Karpas-422 (cell line): ENCODE results near the gene SAP25. TPM values are rescaled to one million over a fixed set of nuclear protein-coding genes. Genes with fewer than 3 reads are reported as not detected.

Source experiments
- DNase-seq: peaks from one replicate; pipeline ENCODE4 v3.0.0-alpha.2; 2015
- H2AFZ ChIP-seq: fragments of 200-600 bp; sonication (generic); 2 replicates; pipeline ENCODE4 v1.6.1; 2014; ENCODE audit warnings: antibody characterized with exemption, low read length, mixed read lengths
- H3K27ac ChIP-seq: fragments of 200-600 bp; sonication (generic); 2 replicates; pipeline ENCODE4 v1.5.1; 2014; ENCODE audit warnings: mild to moderate bottlenecking, low read length, moderate library complexity
- H3K27me3 ChIP-seq: fragments of 200-600 bp; sonication (generic); 2 replicates; pipeline ENCODE4 v1.6.1; 2014; ENCODE audit warnings: low read length, mixed read lengths
- H3K36me3 ChIP-seq: fragments of 200-600 bp; sonication (generic); 2 replicates; pipeline ENCODE4 v1.6.1; 2014; ENCODE audit warnings: low read length, mixed read lengths; ENCODE audit not compliant: insufficient read depth
- H3K4me1 ChIP-seq: fragments of 200-600 bp; sonication (generic); 2 replicates; pipeline ENCODE4 v1.6.1; 2014; ENCODE audit warnings: mild to moderate bottlenecking, low read length, mixed read lengths
- H3K4me2 ChIP-seq: fragments of 200-600 bp; sonication (generic); 2 replicates; pipeline ENCODE4 v1.6.1; 2014; ENCODE audit warnings: low read length, low read depth, mild to moderate bottlenecking; ENCODE audit not compliant: poor library complexity, severe bottlenecking
- H3K4me3 ChIP-seq: fragments of 200-600 bp; sonication (generic); 2 replicates; pipeline ENCODE4 v1.5.1; 2014; ENCODE audit warnings: mild to moderate bottlenecking, antibody characterized with exemption, low read length, mixed read lengths
- H3K79me2 ChIP-seq: fragments of 200-600 bp; sonication (generic); 2 replicates; pipeline ENCODE4 v1.6.1; 2014; ENCODE audit warnings: mild to moderate bottlenecking, low read length, mixed read lengths
- H3K9ac ChIP-seq: fragments of 200-600 bp; sonication (generic); 2 replicates; pipeline ENCODE4 v1.6.0; 2014; ENCODE audit warnings: low read length
- H3K9me2 ChIP-seq: fragments of 200-600 bp; sonication (generic), shearing (Covaris generic); replicated peaks from 2 replicates; pipeline ENCODE4 v1.6.0; 2014; ENCODE audit warnings: mild to moderate bottlenecking, low read length, moderate library complexity; ENCODE audit not compliant: insufficient read depth
- H3K9me3 ChIP-seq: fragments of 300-700, 200-600 bp; sonication (generic); 2 replicates; pipeline ENCODE4 v1.6.1; 2014; ENCODE audit warnings: low read length, mixed read lengths
- H4K20me1 ChIP-seq: fragments of 200-600 bp; sonication (generic); 2 replicates; pipeline ENCODE4 v1.6.1; 2014; ENCODE audit warnings: mild to moderate bottlenecking, antibody characterized with exemption, low read length, low read depth; ENCODE audit not compliant: insufficient read depth
- total RNA-seq: library from RNA; depleted of rRNA; stranded (reverse); fragments of >200 nt; shearing (Covaris generic); gene quantifications from 2 replicates; pipeline ENCODE4 v1.2.3, GENCODE V29; 2014; ENCODE audit warnings: low replicate concordance

The SAP25 gene
- total RNA-seq, 1 experiment from 2014 or later = 2.5 TPM

DNA sequence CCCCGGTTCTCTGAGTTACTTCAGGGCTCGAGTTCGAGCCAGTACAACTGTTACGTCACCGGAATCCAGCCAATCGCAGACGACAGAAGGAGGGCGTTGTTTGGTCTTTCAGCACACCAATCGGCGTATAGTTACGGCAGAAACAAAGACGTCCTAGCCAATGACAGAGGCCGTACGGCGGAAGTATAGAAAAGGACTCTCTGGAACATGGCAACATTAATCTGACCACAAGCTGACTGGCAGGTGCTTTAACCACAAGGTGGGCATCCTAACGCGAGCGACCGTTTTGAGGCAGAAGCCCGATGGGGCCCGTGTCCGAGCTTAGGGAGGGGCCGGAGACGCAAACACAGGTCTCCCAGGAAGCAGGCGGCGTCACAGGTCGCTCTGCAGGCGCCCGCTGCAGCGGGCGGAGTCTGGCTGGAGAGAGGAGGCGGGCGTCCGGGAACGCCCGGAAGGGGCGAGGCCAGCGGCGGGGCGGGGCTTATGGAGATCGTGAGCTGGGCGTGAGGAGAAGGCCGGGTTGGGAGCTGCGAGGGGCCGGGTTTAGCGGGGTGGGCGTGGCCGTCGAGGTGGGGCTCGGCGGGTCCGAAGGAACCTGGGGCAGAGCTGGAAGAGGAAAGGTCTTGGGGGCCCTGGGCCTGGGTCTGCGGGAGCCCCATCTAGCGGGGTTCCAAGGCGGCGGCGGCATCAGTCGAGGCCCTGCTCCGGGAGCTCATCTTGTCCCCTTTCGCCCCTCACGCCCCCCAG is 38.5 kb upstream of the SAP25 start, which contains the start of gene MOSPD3:
Gene MOSPD3, plus strand, starts transcription at position 558 of the 747 bp plus-strand sequence. CDS start 252 bp downstream, outside the sequence.
- Histone ChIP-seq H3K4me2 (peak within 1 kb of the TSS; percentile 73), H3K79me2 (no peaks in the 10 kb centered on the region), H3K36me3 (no peaks in the 10 kb centered on the region), H3K4me1 (peaks cover 9% of the 10 kb centered on the region), H2AFZ (peak within 1 kb of the TSS; percentile 67; the same call in 1 of the 2 replicates), H4K20me1 (no peaks in the 10 kb centered on the region), H3K9ac (peak within 1 kb of the TSS; percentile 66), H3K27ac (peak within 1 kb of the TSS; percentile 64), H3K9me2 (no peaks in the 10 kb centered on the region), H3K4me3 (peak within 1 kb of the TSS; percentile 63), H3K9me3 (no peaks in the 10 kb centered on the region), H3K27me3 (no peaks in the 10 kb centered on the region)
- DNase-seq = peak; percentile 99

DNA sequence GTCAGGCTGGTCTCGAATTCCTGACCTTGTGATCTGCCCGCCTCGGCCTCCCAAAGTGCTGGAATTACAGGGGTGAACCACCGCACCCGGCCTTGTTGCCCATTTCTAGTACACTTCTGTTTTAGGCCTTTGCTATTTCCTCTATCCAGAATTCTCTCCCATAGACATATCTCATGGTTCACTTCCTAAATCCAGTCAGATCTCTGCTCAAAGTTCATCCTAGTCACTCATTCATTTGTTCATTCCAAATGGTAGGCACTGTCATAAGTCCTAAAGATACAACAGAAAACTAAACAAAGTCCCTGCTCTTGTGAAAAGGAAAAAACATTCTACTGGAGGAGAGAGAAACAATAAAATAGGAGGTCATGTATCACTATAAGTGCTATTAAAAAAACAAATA is 36.3 kb upstream of the SAP25 start:
- no peaks in the 10 kb centered on the region for H3K79me2 ChIP-seq
- H3K9ac ChIP-seq = no peak overlapping the region
- H3K36me3 ChIP-seq = no peaks in the 10 kb centered on the region
- no peak overlapping the region for H3K4me2 ChIP-seq
- H2AFZ ChIP-seq = no peak overlapping the region
- H3K9me2 ChIP-seq = no peaks in the 10 kb centered on the region
- H3K27ac ChIP-seq = no peak overlapping the region
- H3K9me3 ChIP-seq = no peaks in the 10 kb centered on the region
- H3K4me1 ChIP-seq = peaks cover 13% of the 10 kb centered on the region
- no peaks in the 10 kb centered on the region for H3K27me3 ChIP-seq
- DNase-seq = no peak
- H3K4me3 ChIP-seq = no peak overlapping the region
- no peaks in the 10 kb centered on the region for H4K20me1 ChIP-seq

DNA sequence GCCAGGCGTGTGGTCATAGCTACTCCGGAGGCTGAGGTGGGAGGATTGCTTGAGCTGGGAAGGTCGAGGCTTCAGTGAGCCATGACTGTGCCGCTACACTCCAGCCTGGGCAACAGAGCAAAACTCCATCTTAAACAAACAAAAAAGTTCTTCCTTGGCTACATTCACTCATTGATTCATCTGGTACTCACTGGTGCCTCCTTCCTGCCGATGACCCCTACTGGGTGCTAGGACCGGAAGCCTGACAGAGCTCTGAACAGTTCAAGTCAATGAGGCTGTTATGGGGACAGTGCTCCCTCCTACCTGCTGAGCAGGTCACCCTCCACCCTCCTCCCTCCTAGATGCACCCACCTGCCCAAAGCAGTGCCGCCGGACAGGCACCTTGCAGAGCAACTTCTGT is 33.4 kb upstream of the SAP25 start:
- Histone ChIP-seq H3K9me3 (no peaks in the 10 kb centered on the region), H3K27me3 (no peaks in the 10 kb centered on the region)

DNA sequence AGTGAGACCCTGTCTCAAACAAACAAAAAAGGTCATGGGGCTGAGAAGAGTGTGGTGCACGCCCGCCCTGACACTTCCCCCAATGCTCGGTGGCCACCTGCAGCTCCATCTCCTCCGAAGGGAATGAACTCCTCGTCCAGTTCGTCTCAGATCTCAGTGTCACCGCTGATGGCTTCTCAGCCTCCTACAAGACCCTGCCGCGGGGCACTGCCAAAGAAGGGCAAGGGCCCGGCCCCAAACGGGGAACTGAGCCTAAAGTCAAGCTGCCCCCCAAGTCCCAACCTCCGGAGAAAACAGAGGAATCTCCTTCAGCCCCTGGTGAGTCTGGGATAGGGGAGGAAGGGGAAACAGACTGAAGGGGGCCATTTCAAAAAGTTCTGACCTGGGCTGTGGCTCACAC is 32.6 kb upstream of the SAP25 start:
- H3K36me3 ChIP-seq = no peaks in the 10 kb centered on the region
- H3K9ac ChIP-seq = no peak overlapping the region
- H3K9me3 ChIP-seq = no peaks in the 10 kb centered on the region
- H3K4me3 ChIP-seq = no peak overlapping the region
- H3K27ac ChIP-seq = no peak overlapping the region
- no peaks in the 10 kb centered on the region for H4K20me1 ChIP-seq
- DNase-seq = no peak
- H3K9me2 ChIP-seq = no peaks in the 10 kb centered on the region
- no peak overlapping the region for H2AFZ ChIP-seq
- H3K79me2 ChIP-seq = no peaks in the 10 kb centered on the region
- no peaks in the 10 kb centered on the region for H3K27me3 ChIP-seq
- H3K4me2 ChIP-seq = no peak overlapping the region
- peaks cover 26% of the 10 kb centered on the region for H3K4me1 ChIP-seq

More for the DNA sequence above, 33.4 kb upstream of the SAP25 start:
- no peak for DNase-seq
- Histone ChIP-seq H3K9ac (no peak overlapping the region), H3K36me3 (no peaks in the 10 kb centered on the region), H3K27ac (no peak overlapping the region), H3K4me1 (peaks cover 24% of the 10 kb centered on the region), H3K4me2 (no peak overlapping the region), H3K9me2 (no peaks in the 10 kb centered on the region), H3K4me3 (no peak overlapping the region), H2AFZ (no peak overlapping the region), H3K79me2 (no peaks in the 10 kb centered on the region), H4K20me1 (no peaks in the 10 kb centered on the region)

DNA sequence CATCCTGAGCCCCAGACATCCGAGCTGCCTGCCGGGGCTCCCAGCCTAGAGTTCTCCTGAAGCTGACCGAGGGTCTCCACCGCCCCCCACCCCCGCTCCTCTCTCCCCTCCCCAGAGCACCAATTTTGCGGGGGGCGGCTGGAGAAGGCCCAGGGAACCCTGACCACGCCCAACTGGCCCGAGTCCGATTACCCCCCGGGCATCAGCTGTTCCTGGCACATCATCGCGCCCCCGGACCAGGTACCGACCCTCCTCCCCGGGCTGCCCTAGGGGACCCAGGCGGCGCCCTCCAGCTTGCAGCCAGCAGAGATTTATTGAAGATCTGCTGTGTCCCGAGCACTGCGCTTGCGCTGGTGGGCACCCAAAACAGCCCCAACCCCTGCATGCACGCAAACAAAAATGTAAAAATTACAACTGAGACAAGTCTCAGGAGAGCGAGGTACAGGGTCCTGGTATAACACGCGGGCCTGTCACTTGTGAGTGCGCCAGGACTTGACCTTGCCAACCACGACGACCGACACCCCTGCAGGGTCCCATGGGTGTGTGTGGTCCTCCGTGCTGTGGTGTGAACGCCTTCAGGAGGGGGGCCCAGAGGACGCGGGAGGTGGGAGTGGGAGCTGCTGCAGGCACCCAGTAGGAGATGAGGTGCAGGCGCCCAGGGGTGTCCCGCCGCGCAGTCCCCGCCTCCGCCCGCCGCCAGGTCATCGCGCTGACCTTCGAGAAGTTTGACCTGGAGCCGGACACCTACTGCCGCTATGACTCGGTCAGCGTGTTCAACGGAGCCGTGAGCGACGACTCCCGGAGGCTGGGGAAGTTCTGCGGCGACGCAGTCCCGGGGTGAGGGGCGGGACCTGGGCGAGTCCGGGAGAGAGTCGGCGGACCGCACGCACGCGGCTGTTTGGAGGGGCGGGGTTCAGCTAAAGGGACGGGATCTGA is 31.5 kb upstream of the SAP25 start:
- H3K9me3 ChIP-seq = no peaks in the 10 kb centered on the region
- no peaks in the 10 kb centered on the region for H3K36me3 ChIP-seq
- H3K4me3 ChIP-seq = peak overlapping the region; percentile 69
- peak overlapping the region; percentile 73 for H3K9ac ChIP-seq
- no peaks in the 10 kb centered on the region for H3K79me2 ChIP-seq
- peak overlapping the region; percentile 95; the same call in 1 of the 2 replicates for H2AFZ ChIP-seq
- no peaks in the 10 kb centered on the region for H4K20me1 ChIP-seq
- no peaks in the 10 kb centered on the region for H3K27me3 ChIP-seq
- no peak for DNase-seq
- peak overlapping the region; percentile 91 for H3K4me2 ChIP-seq
- no peaks in the 10 kb centered on the region for H3K9me2 ChIP-seq
- peaks cover 28% of the 10 kb centered on the region for H3K4me1 ChIP-seq
- no peak overlapping the region for H3K27ac ChIP-seq

DNA sequence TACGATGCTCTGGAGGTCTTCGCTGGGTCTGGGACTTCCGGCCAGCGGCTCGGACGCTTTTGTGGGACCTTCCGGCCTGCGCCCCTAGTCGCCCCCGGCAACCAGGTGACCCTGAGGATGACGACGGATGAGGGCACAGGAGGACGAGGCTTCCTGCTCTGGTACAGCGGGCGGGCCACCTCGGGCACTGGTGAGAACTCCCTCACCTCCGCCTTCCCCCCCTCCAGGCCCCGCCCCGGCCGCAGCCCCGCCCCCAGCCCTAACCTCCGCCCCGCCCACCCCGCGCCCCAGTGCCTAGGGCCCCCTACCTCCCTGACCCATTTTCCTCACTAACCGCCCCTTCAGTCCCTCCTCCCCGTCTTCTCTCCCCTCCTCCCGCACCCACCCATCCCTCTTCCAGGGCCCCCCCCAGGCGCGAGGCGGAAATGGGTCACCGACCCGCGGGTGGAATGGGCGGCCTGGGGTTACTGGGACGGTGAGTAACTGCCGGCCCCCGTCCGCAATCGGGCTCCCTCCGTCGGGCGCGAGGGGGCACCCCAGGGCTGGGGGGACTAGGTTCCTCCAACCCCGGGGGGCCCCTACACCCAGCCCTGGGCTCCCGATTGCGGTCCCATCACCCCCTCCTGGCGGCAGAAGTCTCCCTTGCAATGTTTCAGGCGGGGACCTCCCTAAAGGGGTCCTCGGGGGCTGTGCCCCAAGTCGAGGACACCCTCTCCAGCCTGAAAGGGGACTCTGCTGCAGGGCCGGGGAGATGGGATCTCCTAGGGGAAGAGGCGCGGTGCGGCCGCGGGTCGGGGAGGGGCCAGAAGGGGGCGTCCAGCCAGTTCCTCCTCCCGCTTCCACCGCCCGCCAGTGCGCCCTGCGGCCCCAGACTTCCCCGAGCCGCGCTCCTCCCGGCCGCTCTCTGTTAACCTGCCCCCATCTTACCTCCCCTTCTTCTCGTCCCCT is 30.6 kb upstream of the SAP25 start:
- Histone ChIP-seq H3K27ac (no peak overlapping the region), H4K20me1 (no peaks in the 10 kb centered on the region), H2AFZ (peak overlapping the region; percentile 95), H3K4me1 (peaks cover 30% of the 10 kb centered on the region), H3K27me3 (no peaks in the 10 kb centered on the region), H3K9me3 (no peaks in the 10 kb centered on the region), H3K9ac (peak overlapping the region; percentile 73), H3K79me2 (no peaks in the 10 kb centered on the region), H3K4me3 (peak overlapping the region; percentile 69), H3K4me2 (peak overlapping the region; percentile 91), H3K36me3 (no peaks in the 10 kb centered on the region), H3K9me2 (no peaks in the 10 kb centered on the region)
- DNase-seq = peak; percentile 90

DNA sequence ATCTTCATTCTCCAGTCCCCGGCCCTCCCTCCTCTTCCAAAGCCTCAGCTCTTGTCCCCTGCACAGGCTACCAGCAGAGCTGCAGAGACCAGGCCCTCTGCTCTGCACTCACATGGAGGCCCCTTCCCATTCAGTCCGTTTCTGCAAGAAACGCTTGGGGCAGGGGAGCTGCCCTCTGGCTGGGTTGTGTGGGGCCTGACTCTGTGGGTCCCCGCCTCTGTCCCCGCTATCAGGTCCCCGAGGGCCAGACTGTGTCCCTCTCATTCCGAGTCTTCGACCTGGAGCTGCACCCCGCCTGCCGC is 30.0 kb upstream of the SAP25 start:
- peak overlapping the region; percentile 58 for H3K4me2 ChIP-seq
- H3K27me3 ChIP-seq = no peaks in the 10 kb centered on the region
- peak overlapping the region; percentile 62; the same call in 1 of the 2 replicates for H3K4me3 ChIP-seq
- peak overlapping the region; percentile 20 for H3K9ac ChIP-seq
- no peaks in the 10 kb centered on the region for H3K9me3 ChIP-seq
- no peaks in the 10 kb centered on the region for H4K20me1 ChIP-seq
- H2AFZ ChIP-seq = peak overlapping the region; percentile 91
- no peaks in the 10 kb centered on the region for H3K79me2 ChIP-seq
- H3K4me1 ChIP-seq = peaks cover 30% of the 10 kb centered on the region
- no peaks in the 10 kb centered on the region for H3K36me3 ChIP-seq
- no peaks in the 10 kb centered on the region for H3K9me2 ChIP-seq
- H3K27ac ChIP-seq = no peak overlapping the region
- DNase-seq = no peak
